GM23338 (cell line): ENCODE results near the gene C1QTNF8. TPM values are rescaled to one million over a fixed set of nuclear protein-coding genes. Genes with fewer than 3 reads are reported as not detected.

Source experiments
- CREB1 ChIP-seq: fragments of 250-450 bp; sonication (Bioruptor Pico); IDR thresholded peaks from 2 replicates; pipeline ENCODE4 v1.5.0; 2020; ENCODE audit warnings: low read depth, mild to moderate bottlenecking, moderate library complexity
- CTCF ChIP-seq, 2 experiments: fragments of 200-600 bp in 1 of 2; sonication (generic) in 1 of 2; conservative IDR thresholded peaks; 2 replicates each; pipeline versions ENCODE4 v1.5.1 to v1.6.1; 2016 to 2017; ENCODE audit warnings: antibody characterized with exemption in 2 of 2, low read depth in 2 of 2, mild to moderate bottlenecking in 2 of 2, moderate library complexity in 1 of 2
- ETS1 ChIP-seq: IDR thresholded peaks from 2 replicates; pipeline ENCODE4 v1.6.1; 2016; ENCODE audit warnings: antibody characterized with exemption
- EZH2 ChIP-seq: fragments of 200-600 bp; sonication (generic); IDR thresholded peaks from one replicate; pipeline ENCODE4 v1.8.0; 2017; ENCODE audit warnings: antibody characterized with exemption, mild to moderate bottlenecking, low read depth; ENCODE audit not compliant: unreplicated experiment
- JUNB ChIP-seq: IDR thresholded peaks from one replicate; pipeline ENCODE4 v1.6.1; 2016; ENCODE audit warnings: antibody characterized with exemption; ENCODE audit not compliant: unreplicated experiment
- REST ChIP-seq: IDR thresholded peaks from one replicate; pipeline ENCODE4 v1.6.1; 2018; ENCODE audit warnings: antibody characterized with exemption; ENCODE audit not compliant: unreplicated experiment
- ZNF331 ChIP-seq: fragments of 250-450 bp; sonication (Bioruptor Pico); IDR thresholded peaks from 2 replicates; pipeline ENCODE4 v1.5.0; 2020; ENCODE audit warnings: low read depth, mild to moderate bottlenecking, moderate library complexity
- ZNF462 ChIP-seq: fragments of 250-450 bp; sonication (Bioruptor Pico); IDR thresholded peaks from 2 replicates; pipeline ENCODE4 v1.5.0; 2020; ENCODE audit warnings: mild to moderate bottlenecking, moderate library complexity
- polyA plus RNA-seq: library from polyadenylated mRNA; unstranded; fragments of >200 nt; fragmentation: Nextera tagmentation; extraction: Ambion mirVana; gene quantifications from 2 replicates; pipeline ENCODE4 v1.2.1, GENCODE V29; 2016
- total RNA-seq: library from RNA; depleted of rRNA; stranded (reverse); fragments of >200 nt; shearing (Covaris generic); gene quantifications from 2 replicates; pipeline ENCODE4 v1.2.3, GENCODE V29; 2014

Gene C1QTNF8
- total and polyA plus RNA-seq, 2 experiments from 2014 or later = not detected

GRCh38 chr16:1135459-1135825 is 39.4 kb upstream of the C1QTNF8 start (continued):
- no peak for TF ChIP-seq ZNF462
- no peak for TF ChIP-seq REST
- no peak for TF ChIP-seq ZNF331 (CRISPR knock-in tag)
- TF ChIP-seq EZH2 = no peak
- TF ChIP-seq CREB1 (CRISPR knock-in tag) = no peak
- TF ChIP-seq ETS1 = no peak
- TF ChIP-seq JUNB = no peak
- TF ChIP-seq CTCF (conservative IDR thresholded peaks at IDR 0.05; ENCODE audit: low read depth in 2 of 2) = no peak
